GM12878 (cell line): ENCODE measurements around the gene DIP2C. TPM values are rescaled to one million over a fixed set of nuclear protein-coding genes. Genes with fewer than 3 reads are reported as not detected.

Source experiments
- ATAC-seq: fragments of 200-7000 bp; cut with Tn5 transposase; 3 replicates; pipeline ENCODE4 v1.9.1; 2020; ENCODE audit warnings: mild to moderate bottlenecking, moderate library complexity
- BruUV-seq: library from RNA; stranded (reverse); fragments of 400-500 nt; replicated peaks from 2 replicates; lab custom pipeline; 2021; lab: Mats Ljungman, UMichigan
- CTCF ChIA-PET: fragments of 300-600 bp; sonication (Branson Sonifier 250); formaldehyde crosslinking; extraction: SDS; loops from one replicate; lab custom pipeline; 2021; ENCODE audit warnings: inconsistent platforms; lab: Yijun Ruan, JAX
- POLR2A ChIA-PET: fragments of 350-600 bp; formaldehyde crosslinking; extraction: SDS; loops from one replicate; lab custom pipeline; 2021; ENCODE audit warnings: inconsistent platforms; lab: Charles Lee
- RAD21 ChIA-PET: fragments of 300-600 bp; sonication (Branson Sonifier 250); formaldehyde crosslinking; loops from one replicate; lab custom pipeline; 2023; ENCODE audit warnings: antibody characterized with exemption; ENCODE audit not compliant: unreplicated experiment; lab: Charles Lee
- SMC1A ChIA-PET: fragments of 300-600 bp; sonication (Branson Sonifier 250); formaldehyde crosslinking; loops from one replicate; lab custom pipeline; 2023; ENCODE audit not compliant: unreplicated experiment, uncharacterized antibody; lab: Charles Lee
- DNase-seq: peaks from one replicate; pipeline ENCODE4 v3.0.0-alpha.2; 2011; ENCODE audit warnings: low read depth, low spot score
- FAIRE-seq: peaks from 3 replicates; lab custom pipeline; 2011; peaks lifted over from hg19 to GRCh38; lab: Jason Lieb, UNC
- H2AFZ ChIP-seq: 2 replicates; pipeline ENCODE4 v1.6.0; 2011; ENCODE audit warnings: low read depth, low read length, control low read depth; ENCODE audit not compliant: control insufficient read depth
- H3K27ac ChIP-seq: 2 replicates; pipeline ENCODE4 v1.5.1; 2011; ENCODE audit warnings: control low read depth; ENCODE audit not compliant: control insufficient read depth, insufficient read depth
- H3K27me3 ChIP-seq, 2 experiments: replicated peaks in 1 of 2; 2 replicates each; pipeline versions ENCODE4 v1.6.0 to v1.6.1; 2011; ENCODE audit warnings: low read length in 1 of 2; ENCODE audit not compliant: control insufficient read depth in 2 of 2, insufficient read depth in 2 of 2
- H3K36me3 ChIP-seq, 2 experiments: 2 replicates each; pipeline ENCODE4 v1.5.1; 2011; ENCODE audit warnings: low read length in 1 of 2; ENCODE audit not compliant: control insufficient read depth in 2 of 2, insufficient read depth in 2 of 2
- H3K4me1 ChIP-seq: 2 replicates; pipeline ENCODE4 v1.6.1; 2011; ENCODE audit warnings: mild to moderate bottlenecking, low read length, moderate library complexity, mixed read lengths; ENCODE audit not compliant: control insufficient read depth, insufficient read depth
- H3K4me2 ChIP-seq: 2 replicates; pipeline ENCODE4 v1.6.0; 2011; ENCODE audit warnings: control low read depth; ENCODE audit not compliant: control insufficient read depth, insufficient read depth
- H3K4me3 ChIP-seq: fragments of 200-600 bp; sonication (generic); 2 replicates; pipeline ENCODE4 v1.5.1; 2016
- H3K79me2 ChIP-seq: 2 replicates; pipeline ENCODE4 v1.6.0; 2011; ENCODE audit warnings: low read length; ENCODE audit not compliant: control insufficient read depth, insufficient read depth
- H3K9ac ChIP-seq: 2 replicates; pipeline ENCODE4 v1.8.0; 2011; ENCODE audit warnings: low read length, control low read depth, mixed read lengths; ENCODE audit not compliant: control insufficient read depth, insufficient read depth
- H3K9me3 ChIP-seq: replicated peaks from 3 replicates; pipeline ENCODE4 v1.5.1; 2011; ENCODE audit warnings: mild to moderate bottlenecking, low read length; ENCODE audit not compliant: control insufficient read depth, insufficient read depth
- H4K20me1 ChIP-seq: 2 replicates; pipeline ENCODE4 v1.6.0; 2011; ENCODE audit not compliant: control insufficient read depth, insufficient read depth
- ASH2L ChIP-seq: fragments of 300-600, 200-600 bp; sonication (generic); IDR thresholded peaks from 2 replicates; pipeline ENCODE4 v1.6.1; 2017; ENCODE audit warnings: low read depth, mild to moderate bottlenecking, borderline replicate concordance
- CBFB ChIP-seq: IDR thresholded peaks from 2 replicates; pipeline ENCODE4 v1.6.1; 2016; ENCODE audit warnings: antibody characterized with exemption, low read depth
- EGR1 ChIP-seq, 2 experiments: IDR thresholded peaks; 1 replicate in 1 of 2; 2 replicates in 1 of 2; pipeline ENCODE4 v1.6.1; 2011 to 2012; ENCODE audit warnings: low read depth in 2 of 2, low read length in 2 of 2, borderline replicate concordance in 1 of 2, mild to moderate bottlenecking in 1 of 2, moderate library complexity in 1 of 2
- ELK1 ChIP-seq: IDR thresholded peaks from 2 replicates; pipeline ENCODE4 v1.6.1; 2012; ENCODE audit warnings: low read depth, low read length, improper control_type of control experiment
- ESRRA ChIP-seq: IDR thresholded peaks from 2 replicates; pipeline ENCODE4 v1.6.1; 2012; ENCODE audit warnings: mild to moderate bottlenecking, low read length, improper control_type of control experiment
- FOXM1 ChIP-seq: IDR thresholded peaks from 2 replicates; pipeline ENCODE4 v1.6.1; 2012; ENCODE audit warnings: low read depth, mild to moderate bottlenecking, inconsistent platforms, low read length, moderate library complexity
- HSF1 ChIP-seq: fragments of 150-350 bp; IDR thresholded peaks from 2 replicates; pipeline ENCODE4 v1.6.1; 2014; ENCODE audit warnings: mild to moderate bottlenecking, low read depth, low read length
- IRF5 ChIP-seq: fragments of 450-650 bp; IDR thresholded peaks from 2 replicates; pipeline ENCODE4 v1.6.1; 2017; ENCODE audit warnings: borderline replicate concordance
- MEF2A ChIP-seq: IDR thresholded peaks from 2 replicates; pipeline ENCODE4 v1.6.1; 2011; ENCODE audit warnings: low read depth, mild to moderate bottlenecking, low read length, moderate library complexity; ENCODE audit not compliant: insufficient read depth
- MYC ChIP-seq: IDR thresholded peaks from 2 replicates; pipeline ENCODE4 v1.6.1; 2011; ENCODE audit warnings: mild to moderate bottlenecking, low read length, moderate library complexity, inconsistent platforms; ENCODE audit not compliant: insufficient read depth, insufficient replicate concordance, insufficient read length, severe bottlenecking
- POLR2AphosphoS2 ChIP-seq: IDR thresholded peaks from 2 replicates; pipeline ENCODE4 v1.6.1; 2011; ENCODE audit warnings: low read depth, mild to moderate bottlenecking, low read length, improper control_type of control experiment, moderate library complexity
- SIN3A ChIP-seq: IDR thresholded peaks from 2 replicates; pipeline ENCODE4 v1.6.1; 2012; ENCODE audit warnings: low read depth, low read length, improper control_type of control experiment
- SREBF1 ChIP-seq: IDR thresholded peaks from 2 replicates; pipeline ENCODE4 v1.6.1; 2012; ENCODE audit warnings: mild to moderate bottlenecking, low read length
- TCF7 ChIP-seq: IDR thresholded peaks from 2 replicates; pipeline ENCODE4 v1.6.1; 2014; ENCODE audit warnings: antibody characterized with exemption, borderline replicate concordance
- ZBED1 ChIP-seq: IDR thresholded peaks from 2 replicates; pipeline ENCODE4 v1.6.1; 2016; ENCODE audit warnings: borderline replicate concordance
- ZNF384 ChIP-seq: IDR thresholded peaks from 2 replicates; pipeline ENCODE4 v1.6.1; 2012; ENCODE audit warnings: low read depth, mild to moderate bottlenecking, low read length, improper control_type of control experiment, borderline replicate concordance
- WGBS: methylation state at CpG from one replicate; pipeline ENCODE4 v1.1.6; 2016; ENCODE audit warnings: low lambda C conversion rate; ENCODE audit not compliant: insufficient replicate concordance, insufficient coverage; ENCODE audit errors: missing lambda C conversion rate; 5-methylcytosine and 5-hydroxymethylcytosine counted together
- in situ Hi-C: fragments of 300-500 bp; cut with MboI; formaldehyde crosslinking; loops from 9 replicates; pipeline ENCODE4 v1.14.3; 2018; ENCODE audit warnings: mixed read lengths
- intact Hi-C: fragments of 100-400 bp; cut with micrococcal nuclease; formaldehyde crosslinking; loops from one replicate; pipeline ENCODE4 v1.14.2; 2022; ENCODE audit not compliant: unreplicated experiment
- polyA plus RNA-seq, 11 experiments: library from polyadenylated mRNA; depleted of rRNA in 4 of 11; unstranded in 6 of 11; stranded (reverse) in 5 of 11; fragments of >200 nt; fragmentation: Nextera tagmentation in 4 of 11; fragmentation: Illumina TruSeq in 1 of 11; extraction: Ambion mirVana in 4 of 11; extraction: Trizol in 1 of 11; gene quantifications; 1 replicate in 1 of 11; 2 replicates in 10 of 11; pipeline versions ENCODE4 v1.2.1 to v1.2.3, GENCODE V29; 2011 to 2016; ENCODE audit warnings: inconsistent platforms in 2 of 11, missing spikeins in 2 of 11, low read depth in 1 of 11
- total RNA-seq, 4 experiments: library from RNA; depleted of rRNA in 3 of 4; stranded (reverse); fragments of >200 nt in 3 of 4; fragmentation: Illumina TruSeq in 1 of 4; extraction: Trizol in 1 of 4; gene quantifications; 2 replicates each; pipeline versions ENCODE4 v1.2.1 to v1.2.3, GENCODE V29; 2013 to 2021

The DIP2C gene
- total and polyA plus RNA-seq, 10 of the 15 experiments (the other 5 are each of a cell fraction or from before 2014, with no cell fraction given) = 0.01 to 0.10 (median 0.06) TPM

- no peaks in the 10 kb centered on the region for H3K27me3 ChIP-seq
- H3K9ac ChIP-seq = no peak overlapping the region
- no peaks in the 10 kb centered on the region for H3K4me1 ChIP-seq
- no peak overlapping the region for H2AFZ ChIP-seq
- SMC1A ChIA-PET = no interaction called here
- H4K20me1 ChIP-seq = no peaks in the 10 kb centered on the region
- RAD21 ChIA-PET = no interaction called here
- BruUV-seq = no TSS peak
- FAIRE-seq (no peak), DNase-seq (no peak), ATAC-seq (no peak)
- CTCF ChIA-PET = no interaction called here
- H3K79me2 ChIP-seq = no peaks in the 10 kb centered on the region
- WGBS = 60% methylated on average over 10 of the region's 13 CpGs
- intact Hi-C loops (no loop called here), in situ Hi-C loops (no loop called here)
- H3K36me3 ChIP-seq = no peaks in the 10 kb centered on the region; a peak in 1 of 4 replicates
- H3K9me3 ChIP-seq = no peaks in the 10 kb centered on the region
- no peak overlapping the region for H3K27ac ChIP-seq
- no peak overlapping the region for H3K4me2 ChIP-seq
- POLR2A ChIA-PET = no interaction called here
- no peak overlapping the region for H3K4me3 ChIP-seq
- TF ChIP-seq ZBED1 (no peak), ELK1 (no peak), ZNF384 (no peak), ASH2L (no peak), HSF1 (no peak)
Observed at GRCh38 chr10:663831-664251, 25.6 kb downstream of the DIP2C start.

- no peaks in the 10 kb centered on the region for H3K9me3 ChIP-seq
- intact Hi-C loops (no loop called here), in situ Hi-C loops (no loop called here)
- no peaks in the 10 kb centered on the region for H3K4me1 ChIP-seq
- H3K4me2 ChIP-seq = no peak overlapping the region
- no TSS peak for BruUV-seq
- H2AFZ ChIP-seq = no peak overlapping the region
- no peaks in the 10 kb centered on the region for H4K20me1 ChIP-seq
- POLR2A ChIA-PET = no interaction called here
- CTCF ChIA-PET = no interaction called here
- 76% methylated on average over 9 of the region's 9 CpGs for WGBS
- H3K79me2 ChIP-seq = no peaks in the 10 kb centered on the region
- no peak overlapping the region for H3K27ac ChIP-seq
- SMC1A ChIA-PET = no interaction called here
- no peak overlapping the region for H3K4me3 ChIP-seq
- no peaks in the 10 kb centered on the region for H3K27me3 ChIP-seq
- no peaks in the 10 kb centered on the region; a peak in 1 of 4 replicates for H3K36me3 ChIP-seq
- no peak for DNase-seq
- no peak overlapping the region for H3K9ac ChIP-seq
- no peak for ATAC-seq
- RAD21 ChIA-PET = no interaction called here
- no peak for FAIRE-seq
- TF ChIP-seq FOXM1 (no peak), IRF5 (no peak), MEF2A (no peak), SREBF1 (no peak), POLR2AphosphoS2 (no peak), TCF7 (no peak), CBFB (no peak), ESRRA (no peak), SIN3A (no peak), EGR1 (IDR thresholded peaks at IDR 0.05; ENCODE audit: borderline replicate concordance in 1 of 2, low read depth in 2 of 2, low read length in 2 of 2) (no peak), MYC (no peak)
Observed at GRCh38 chr10:663466-663751, 26.1 kb downstream of the DIP2C start.
